GM21528 (cell line): ENCODE data around the gene LAMP5.

Source experiments
- ATAC-seq: cut with Tn5 transposase; IDR thresholded peaks from one replicate; pipeline ENCODE4 v1.9.1; 2021; ENCODE audit warnings: mild to moderate bottlenecking, moderate library complexity; ENCODE audit not compliant: unreplicated experiment, low FRiP score

LAMP5 gene

DNA sequence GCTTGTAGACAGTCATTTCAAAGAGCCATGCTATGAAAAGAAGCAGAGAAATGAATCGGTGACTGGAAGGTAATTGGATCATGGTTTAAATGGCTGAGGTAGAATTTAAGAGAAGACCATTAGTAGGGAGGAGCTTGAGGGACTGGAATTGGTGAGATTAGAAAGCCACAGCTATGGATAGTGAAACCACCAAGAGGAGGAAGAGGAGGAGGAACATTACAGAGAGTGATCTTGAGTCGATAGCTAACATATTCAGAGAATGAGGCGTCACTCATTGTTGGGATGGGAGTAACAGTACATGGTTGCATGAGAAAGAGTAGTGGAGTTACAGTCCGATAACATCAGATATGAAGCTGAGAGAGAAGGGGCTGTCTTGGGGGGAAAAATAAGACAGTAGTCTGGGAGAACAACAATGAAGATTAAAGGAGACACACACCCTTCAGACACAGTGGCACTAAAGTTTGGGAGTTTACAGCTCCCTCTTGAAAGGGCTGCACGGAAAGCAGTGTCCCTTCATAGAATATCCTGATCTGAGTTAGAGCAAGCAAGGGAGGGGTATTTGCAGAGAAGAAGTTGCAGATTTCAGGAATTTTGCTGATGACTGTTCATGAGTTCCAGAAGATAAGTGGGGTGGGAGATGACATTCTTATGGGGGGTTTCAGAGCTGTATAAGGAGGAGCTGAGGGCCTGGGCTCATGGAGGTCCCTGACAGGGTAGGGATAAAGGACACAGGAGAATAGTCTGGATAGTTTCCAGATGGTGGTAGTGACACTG, 15.1 kb upstream of the LAMP5 start:
- no peak for ATAC-seq

DNA sequence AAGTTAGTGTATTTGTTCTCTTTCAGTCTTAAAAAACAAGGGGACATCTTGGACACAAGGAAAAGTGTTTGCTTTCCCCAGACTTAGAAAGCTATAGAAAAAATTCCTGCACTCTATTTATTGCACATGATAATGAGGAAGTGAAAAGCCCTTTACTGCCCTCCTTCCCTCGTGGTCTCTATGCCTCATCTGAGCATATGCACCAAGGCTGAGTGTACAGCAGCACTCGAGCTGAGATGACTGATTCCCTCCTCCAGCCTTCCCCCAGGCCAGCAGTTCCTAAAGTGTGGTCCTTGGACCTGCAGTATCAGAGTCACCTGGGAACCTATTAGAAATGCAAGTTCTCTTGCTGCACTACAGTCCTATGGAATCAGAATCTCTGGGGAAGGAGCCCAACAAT, 14.3 kb upstream of the LAMP5 start:
- peak; percentile 91 for ATAC-seq

DNA sequence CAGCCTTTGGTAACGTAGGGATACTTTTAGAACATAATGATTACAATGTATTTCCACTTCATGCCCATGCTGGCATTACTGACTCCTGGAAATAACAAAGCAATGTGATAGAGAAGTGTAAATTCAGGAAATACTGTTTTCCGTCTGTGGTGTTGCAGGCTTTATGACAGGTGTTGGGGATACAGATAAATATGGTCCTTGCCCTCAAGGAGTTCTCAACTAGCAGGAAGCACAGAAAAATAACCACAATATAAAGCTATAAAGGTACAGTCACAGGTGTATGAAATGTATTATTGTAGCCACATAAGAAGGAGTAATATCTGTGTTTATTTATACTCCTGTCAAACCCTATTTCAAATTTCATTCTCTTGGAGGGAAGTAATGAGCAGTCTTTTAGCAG, 12.9 kb upstream of the LAMP5 start:
- no peak for ATAC-seq

GRCh38 chr20:9503526-9504245, 10.7 kb upstream of the LAMP5 start:
- no peak for ATAC-seq

DNA sequence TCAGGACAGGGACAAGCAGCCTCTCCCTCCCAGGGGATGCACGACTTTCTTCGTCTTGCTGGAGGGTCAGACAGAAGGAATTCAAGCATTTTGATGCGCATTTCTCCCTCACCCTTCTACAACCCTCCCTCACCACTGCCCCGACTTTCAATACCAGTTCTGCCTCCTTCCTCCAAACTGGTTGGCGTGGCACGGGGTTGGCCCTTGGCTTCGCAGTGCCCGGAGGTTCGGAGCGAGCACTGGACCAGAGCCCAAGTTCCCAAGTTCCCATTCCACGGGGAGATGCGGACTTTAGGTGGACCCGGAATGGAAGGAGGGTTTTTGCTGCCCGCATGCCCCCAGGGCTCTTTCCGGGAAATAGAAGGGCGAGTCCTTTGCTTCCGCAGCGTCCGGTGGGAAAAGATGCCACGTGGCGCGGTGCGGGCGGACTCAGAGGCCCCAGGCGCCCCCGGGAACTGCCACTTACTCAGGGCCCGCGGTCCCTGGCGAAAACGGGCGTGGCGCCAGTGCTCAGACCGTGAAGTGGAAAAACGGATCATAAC, 8.0 kb upstream of the LAMP5 start:
- no peak for ATAC-seq

- ATAC-seq: no peak
These were observed 7.4 kb upstream of the LAMP5 start for GRCh38 chr20:9506964-9507369.

DNA sequence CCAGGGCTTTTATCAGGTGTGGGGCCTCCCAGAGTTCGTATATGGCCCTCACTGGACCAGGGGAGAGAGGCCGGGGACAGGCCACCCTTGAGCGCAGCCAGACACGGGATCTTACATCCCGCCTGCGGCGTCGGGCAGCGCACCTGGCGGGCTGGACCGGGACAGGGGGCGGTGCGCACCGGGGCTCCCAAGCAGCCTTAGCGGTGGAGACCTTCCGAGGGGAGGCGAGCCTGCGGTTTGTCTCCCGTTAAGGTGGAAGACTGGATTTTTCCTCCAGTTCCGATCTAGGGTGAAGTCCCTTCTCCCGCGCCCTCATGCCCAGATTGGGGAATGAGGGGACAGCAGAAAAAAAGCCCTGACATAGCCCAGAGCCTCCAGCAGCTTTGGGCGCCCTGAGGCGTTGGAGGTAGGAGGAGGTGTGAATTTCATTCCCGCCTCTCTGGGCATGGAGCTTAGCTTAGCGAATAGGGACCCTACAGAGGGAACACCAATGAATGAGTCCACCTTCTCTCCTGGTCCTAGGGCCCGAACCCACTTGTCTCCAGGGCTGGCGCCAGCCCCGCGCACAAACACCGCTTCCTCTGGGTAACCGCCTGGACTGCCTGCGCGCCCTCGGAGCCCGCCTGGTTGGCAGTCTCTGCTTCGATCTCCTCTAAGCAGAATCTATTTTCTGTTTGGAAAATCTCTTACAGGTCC, 6.7 kb upstream of the LAMP5 start:
- ATAC-seq: no peak

DNA sequence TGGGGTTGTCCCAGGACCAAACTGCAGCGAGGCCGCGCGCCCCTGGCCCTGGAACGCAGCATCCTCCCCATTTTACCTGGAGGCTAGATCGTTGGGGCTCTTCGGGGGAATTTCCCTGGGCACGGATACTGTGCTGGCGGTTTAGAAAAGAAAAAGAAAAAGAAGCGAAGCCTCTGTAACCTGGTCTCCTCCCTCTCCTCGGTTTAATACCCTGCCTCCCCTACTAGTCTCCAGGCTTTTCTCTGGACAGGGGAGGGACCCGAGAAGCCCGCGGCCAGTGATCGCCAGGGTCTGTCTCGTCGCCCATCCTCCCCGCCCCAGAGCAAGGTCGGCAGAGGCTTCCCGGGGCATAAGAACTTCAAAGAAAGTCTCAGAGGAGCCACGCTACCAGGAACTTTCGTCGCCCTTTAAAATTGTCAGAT, 6.1 kb upstream of the LAMP5 start:
- ATAC-seq: no peak

DNA sequence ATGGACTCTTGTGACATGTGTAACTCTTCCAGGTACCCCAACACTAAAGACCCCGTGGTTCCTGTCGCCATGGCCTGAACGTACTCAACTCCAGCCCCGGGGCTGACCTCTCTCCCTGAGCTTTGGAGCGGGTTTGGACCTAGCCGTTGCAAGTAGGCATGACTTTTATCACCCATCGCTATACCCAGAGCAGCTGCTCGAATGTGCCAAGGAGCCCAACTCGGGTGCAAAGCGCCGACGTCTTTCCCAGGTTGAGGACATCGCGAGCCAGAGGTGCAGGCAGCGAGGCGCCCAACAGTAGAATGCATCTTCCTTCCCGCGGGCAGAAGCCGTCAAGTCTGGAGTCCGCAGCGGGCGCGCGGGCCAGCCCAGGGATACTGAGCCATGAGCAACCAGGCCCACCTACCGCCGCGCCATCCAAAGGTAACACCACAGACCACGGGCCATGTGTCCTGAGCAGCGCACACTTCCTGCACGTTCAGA, 5.7 kb upstream of the LAMP5 start:
- ATAC-seq: no peak

- ATAC-seq: no peak
These were observed 5.1 kb upstream of the LAMP5 start for GRCh38 chr20:9509246-9509645.

GRCh38 chr20:9510911-9511310, 3.5 kb upstream of the LAMP5 start:
- peak; percentile 54 for ATAC-seq

GRCh38 chr20:9514072-9514460, 324 bp upstream of the LAMP5 start:
- no peak for ATAC-seq

DNA sequence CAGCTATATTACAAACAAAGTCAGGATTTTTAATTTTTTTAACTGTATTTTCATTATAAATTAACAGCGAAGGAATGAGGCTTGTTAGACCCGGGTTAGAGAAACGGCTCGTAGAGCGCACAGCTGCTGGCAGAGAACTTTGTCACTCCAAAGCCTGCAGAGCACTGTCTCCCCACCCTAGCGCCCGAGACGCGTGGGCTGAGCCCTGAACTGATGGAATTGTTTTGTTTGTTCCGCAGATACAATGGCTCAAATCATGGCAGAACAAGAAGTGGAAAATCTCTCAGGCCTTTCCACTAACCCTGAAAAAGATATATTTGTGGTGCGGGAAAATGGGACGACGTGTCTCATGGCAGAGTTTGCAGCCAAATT, 810 bp downstream of the LAMP5 start:
- ATAC-seq: no peak

DNA sequence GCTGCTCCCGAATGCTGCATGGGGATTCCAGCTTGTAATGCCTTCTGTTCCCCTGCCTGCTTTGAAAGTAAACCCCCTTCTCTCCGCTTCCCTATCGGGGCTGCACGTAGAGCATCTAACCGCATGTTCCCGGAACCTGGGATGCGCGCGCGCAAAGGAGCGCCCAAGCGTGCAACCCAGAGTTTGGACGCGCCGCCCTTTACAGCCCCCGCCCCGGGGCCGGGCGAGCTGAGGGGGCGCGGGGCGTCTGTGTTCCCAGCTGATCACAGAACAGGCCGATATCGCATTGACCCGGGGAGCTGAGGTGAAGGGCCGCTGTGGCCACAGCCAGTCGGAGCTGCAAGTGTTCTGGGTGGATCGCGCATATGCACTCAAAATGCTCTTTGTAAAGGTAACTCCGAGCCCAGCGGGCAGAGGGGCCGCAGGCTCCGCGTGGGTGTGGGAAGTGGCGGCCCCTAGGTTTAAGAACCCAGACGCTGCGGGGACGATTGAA, 1.4 kb downstream of the LAMP5 start:
- ATAC-seq: no peak

DNA sequence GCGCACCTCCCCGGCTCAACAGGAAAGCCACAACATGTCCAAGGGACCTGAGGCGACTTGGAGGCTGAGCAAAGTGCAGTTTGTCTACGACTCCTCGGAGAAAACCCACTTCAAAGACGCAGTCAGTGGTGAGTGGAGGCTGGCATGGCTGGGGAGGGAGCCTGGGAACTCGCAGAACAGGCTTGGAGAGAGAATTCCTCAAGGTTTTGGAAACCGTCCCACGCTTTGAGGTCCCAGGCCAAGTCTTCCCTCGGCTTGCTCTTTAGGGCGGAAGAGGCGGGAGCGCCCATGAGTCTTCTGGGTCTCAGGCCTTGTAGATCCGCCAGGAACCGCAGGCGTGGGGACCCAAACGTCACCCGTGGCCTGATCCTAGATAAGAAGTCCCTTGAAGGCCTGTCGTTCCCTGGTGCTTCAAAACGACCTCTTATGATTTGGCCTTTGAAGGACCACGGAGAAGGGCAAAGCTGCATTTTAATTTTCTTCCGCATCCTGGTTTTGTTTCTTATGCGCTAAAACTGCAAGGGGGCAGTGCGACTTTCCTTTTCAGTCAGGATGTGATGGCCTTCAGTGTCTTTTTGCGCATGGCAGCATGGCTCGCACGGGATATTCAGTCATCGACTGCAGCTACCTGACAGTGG, 2.0 kb downstream of the LAMP5 start:
- ATAC-seq: no peak

DNA sequence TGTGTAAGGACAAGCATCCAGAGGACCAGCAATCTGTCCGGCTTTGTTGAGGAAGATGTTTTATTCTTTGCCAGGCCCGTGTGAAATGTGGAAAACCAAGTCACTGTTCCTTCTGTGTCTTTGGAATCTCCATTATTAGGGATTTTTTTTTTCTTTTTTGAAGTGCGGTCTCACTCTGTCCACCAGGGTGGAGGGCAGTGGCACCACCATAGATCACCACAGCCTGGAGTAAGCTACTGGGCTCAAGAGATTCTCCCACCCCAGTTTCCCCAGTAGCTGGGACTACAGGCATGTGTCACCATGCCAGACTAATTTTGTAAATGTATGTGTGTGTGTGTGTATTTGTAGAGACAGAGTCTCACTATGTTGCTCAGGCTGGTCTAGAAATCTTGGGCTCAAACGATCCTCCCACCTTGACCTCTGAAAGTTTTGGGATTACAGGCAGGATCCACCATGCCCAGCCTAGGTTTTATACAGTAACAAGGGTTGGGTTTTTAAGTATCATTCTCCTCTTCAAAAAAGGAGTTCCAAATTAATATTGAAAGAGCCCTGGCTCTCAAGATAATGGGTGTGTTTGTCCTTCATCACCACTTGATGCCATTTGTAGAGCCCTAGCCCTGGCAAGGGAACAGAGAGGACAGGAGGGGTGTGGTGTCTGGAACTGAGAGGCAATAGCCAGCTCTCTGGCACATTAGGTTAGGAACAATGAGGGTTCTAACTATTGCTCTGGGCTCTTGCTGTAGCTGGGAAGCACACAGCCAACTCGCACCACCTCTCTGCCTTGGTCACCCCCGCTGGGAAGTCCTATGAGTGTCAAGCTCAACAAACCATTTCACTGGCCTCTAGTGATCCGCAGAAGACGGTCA, 3.1 kb downstream of the LAMP5 start:
- no peak for ATAC-seq

GRCh38 chr20:9518576-9519175, 4.3 kb downstream of the LAMP5 start:
- ATAC-seq: no peak

- ATAC-seq: no peak
These were observed 5.7 kb downstream of the LAMP5 start for GRCh38 chr20:9520086-9520485.

- ATAC-seq: no peak
These were observed 9.2 kb downstream of the LAMP5 start for GRCh38 chr20:9523636-9524035.
